Fibroblast of the aortic adventitia (primary cell): ENCODE data around the gene GPC6. TPM values are rescaled to one million over a fixed set of nuclear protein-coding genes. Genes with fewer than 3 reads are reported as not detected.

Experiments used
- DNase-seq: peaks from one replicate; pipeline ENCODE4 v3.0.0-alpha.2; 2010; ENCODE audit warnings: low read depth
- H3K4me3 ChIP-seq: 2 replicates; pipeline ENCODE4 v1.5.1; 2011; ENCODE audit warnings: low read depth, mild to moderate bottlenecking, control low read depth, low read length, moderate library complexity
- CTCF ChIP-seq: IDR thresholded peaks from 2 replicates; pipeline ENCODE4 v1.5.1; 2011; ENCODE audit warnings: mild to moderate bottlenecking, low read length, control low read depth, inconsistent platforms; ENCODE audit not compliant: insufficient read depth
- total RNA-seq: library from RNA; depleted of rRNA; stranded (reverse); fragments of >200 nt; gene quantifications from 2 replicates; pipeline ENCODE4 v1.2.3, GENCODE V29; 2012; ENCODE audit warnings: low replicate concordance

GPC6 gene
- total RNA-seq, 1 donor: 92.6 TPM

GRCh38 chr13:93635616-93636032, 409.0 kb downstream of the GPC6 start:
- no peak overlapping the region for H3K4me3 ChIP-seq
- TF ChIP-seq CTCF: no peak
- DNase-seq: peak; percentile 85

GRCh38 chr13:93637852-93638251, 411.2 kb downstream of the GPC6 start:
- TF ChIP-seq CTCF: no peak
- H3K4me3 ChIP-seq: no peak overlapping the region
- no peak for DNase-seq

- no peak overlapping the region for H3K4me3 ChIP-seq
- no peak for TF ChIP-seq CTCF
Measured at GRCh38 chr13:93640452-93640851, 413.8 kb downstream of the GPC6 start.

GRCh38 chr13:93646245-93646644, 419.6 kb downstream of the GPC6 start:
- no peak for TF ChIP-seq CTCF
- H3K4me3 ChIP-seq: no peak overlapping the region
- DNase-seq: peak; percentile 87

More at GRCh38 chr13:93640452-93640851, 413.8 kb downstream of the GPC6 start:
- no peak for DNase-seq

GRCh38 chr13:93649496-93649895, 422.9 kb downstream of the GPC6 start:
- no peak overlapping the region for H3K4me3 ChIP-seq
- DNase-seq: no peak
- TF ChIP-seq CTCF: no peak

GRCh38 chr13:93653776-93654175, 427.2 kb downstream of the GPC6 start:
- DNase-seq: no peak
- H3K4me3 ChIP-seq: no peak overlapping the region
- no peak for TF ChIP-seq CTCF

GRCh38 chr13:93655154-93655553, 428.5 kb downstream of the GPC6 start:
- no peak for DNase-seq
- TF ChIP-seq CTCF: no peak
- H3K4me3 ChIP-seq: no peak overlapping the region
